Amniotic epithelial cell (primary cell): ENCODE measurements around the gene LPIN1.
"Not testable (repeated sequence)": the region's sequence is repeated elsewhere in the genome, so short reads cannot be mapped to it uniquely, and the experiment has no call there.

Experiments
- DNase-seq: peaks from one replicate; pipeline ENCODE4 v3.0.0-alpha.2; 2010; ENCODE audit warnings: low read depth

LPIN1 gene

GRCh38 chr2:11743846-11744553, 2.4 kb upstream of the LPIN1 start:
- DNase-seq, result peak; percentile 100

GRCh38 chr2:11744631-11745394, 1.6 kb upstream of the LPIN1 start:
- peak; percentile 37 for DNase-seq

DNA sequence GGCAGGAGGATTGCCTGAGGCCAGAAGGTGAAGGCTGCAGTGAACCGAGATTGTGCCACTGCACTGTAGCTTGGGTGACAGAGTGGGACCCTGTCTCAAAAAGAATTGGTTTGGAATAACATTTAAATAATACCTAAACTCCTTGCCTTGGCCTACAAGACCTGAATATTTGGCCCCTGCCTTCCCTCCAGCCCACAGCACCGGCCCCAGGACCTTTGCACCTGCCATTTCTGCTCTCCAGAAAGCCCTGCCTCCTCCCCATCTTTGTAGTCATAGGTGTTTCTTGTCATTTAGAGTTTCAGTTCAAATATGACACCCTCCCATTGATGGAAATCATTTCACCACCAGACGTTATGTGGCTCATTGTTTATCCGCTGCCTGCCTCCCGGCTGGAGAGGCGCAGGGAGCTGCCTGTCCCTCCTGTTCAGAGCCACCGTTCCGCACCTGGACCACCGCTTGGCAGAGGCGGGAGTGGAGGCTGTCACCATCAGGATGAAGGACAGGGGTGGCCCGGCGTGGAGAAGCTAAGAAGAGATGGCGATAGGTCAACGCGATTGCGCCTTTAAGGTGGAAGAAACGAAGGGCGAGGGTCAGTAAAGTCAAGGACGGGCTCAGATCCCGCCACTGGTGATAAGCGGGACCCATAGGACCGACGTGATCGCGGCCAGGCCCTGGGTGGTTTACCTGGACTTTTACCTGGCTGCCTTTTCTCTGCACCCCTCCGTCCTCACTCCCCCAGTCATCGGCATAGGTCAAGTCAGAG, 638 bp upstream of the LPIN1 start:
- no peak for DNase-seq

- no peak for DNase-seq
Measured at GRCh38 chr2:11746807-11747459, 501 bp downstream of the LPIN1 start.

- DNase-seq, result no peak
Measured at GRCh38 chr2:11748018-11748860, 1.8 kb downstream of the LPIN1 start.

GRCh38 chr2:11748861-11749645, 2.6 kb downstream of the LPIN1 start:
- no peak for DNase-seq

- DNase-seq, result no peak
Measured at GRCh38 chr2:11749646-11750349, 3.4 kb downstream of the LPIN1 start.

GRCh38 chr2:11750422-11750821, 4.0 kb downstream of the LPIN1 start:
- DNase-seq, result no peak

GRCh38 chr2:11750917-11751316, 4.5 kb downstream of the LPIN1 start:
- DNase-seq, result peak; percentile 32

DNA sequence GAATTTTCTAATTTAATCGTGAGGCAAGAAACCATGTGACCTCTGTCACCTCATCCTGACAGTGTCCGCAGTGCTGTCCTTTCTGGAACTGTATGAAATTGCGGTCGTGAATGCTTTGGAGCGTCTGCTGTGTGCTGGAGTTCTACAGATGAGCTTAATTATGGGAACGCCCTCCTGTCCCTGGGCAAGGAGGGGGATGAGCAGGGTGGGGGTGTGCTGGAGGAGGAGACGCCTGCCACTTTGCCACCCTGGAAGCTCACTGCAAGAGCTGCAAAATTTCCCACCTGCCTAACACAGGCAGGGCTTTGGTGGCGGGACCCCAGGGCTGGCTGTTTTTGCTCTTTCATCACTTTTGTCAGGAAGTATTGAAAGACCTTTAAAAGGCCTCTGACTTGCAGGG, 6.5 kb downstream of the LPIN1 start:
- DNase-seq, result no peak

- no peak for DNase-seq
Measured at GRCh38 chr2:11753452-11753885, 7.0 kb downstream of the LPIN1 start.

DNA sequence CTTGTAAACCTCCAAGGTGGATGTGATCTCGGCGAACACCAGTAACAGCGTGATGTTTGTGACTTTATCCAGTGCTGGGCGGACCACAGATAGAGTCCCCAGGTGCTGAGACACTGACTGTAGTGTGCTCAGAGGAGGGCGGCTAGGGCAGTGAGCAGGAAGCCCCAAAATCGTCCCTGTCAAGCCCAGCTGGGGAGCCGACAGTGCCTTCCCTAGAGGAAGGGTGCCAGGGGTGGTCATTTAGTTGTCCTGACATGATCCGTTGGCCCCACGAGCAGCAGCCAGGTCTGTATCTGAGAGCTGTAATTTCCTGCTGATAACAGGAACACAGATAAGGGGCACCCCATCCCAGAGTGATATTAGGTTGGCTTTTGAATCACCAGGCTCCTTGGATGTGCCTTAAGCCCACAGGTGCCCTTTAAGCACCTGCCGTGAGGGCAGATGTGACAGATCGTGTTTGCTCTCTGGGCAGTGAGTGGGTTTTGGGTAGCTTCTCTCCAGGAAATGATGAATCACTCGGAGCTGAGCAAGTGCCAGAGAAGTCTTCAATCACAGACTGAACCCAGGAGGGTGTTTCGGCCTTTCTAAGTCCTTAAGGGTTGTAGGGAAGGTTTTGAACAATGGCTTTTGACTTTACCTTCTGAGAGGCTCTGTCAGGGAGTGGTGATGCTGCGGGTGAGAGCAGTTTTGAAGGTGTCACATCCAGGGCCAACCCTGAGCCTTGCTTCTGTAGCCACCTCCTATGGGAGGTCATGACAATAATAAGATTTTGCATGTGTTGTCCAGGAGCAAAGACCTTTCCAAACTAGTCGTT, 7.7 kb downstream of the LPIN1 start:
- peak; percentile 50 for DNase-seq

GRCh38 chr2:11754700-11755015, 8.2 kb downstream of the LPIN1 start:
- DNase-seq, result no peak

- DNase-seq, result no peak
Measured at GRCh38 chr2:11757101-11757500, 10.7 kb downstream of the LPIN1 start.

DNA sequence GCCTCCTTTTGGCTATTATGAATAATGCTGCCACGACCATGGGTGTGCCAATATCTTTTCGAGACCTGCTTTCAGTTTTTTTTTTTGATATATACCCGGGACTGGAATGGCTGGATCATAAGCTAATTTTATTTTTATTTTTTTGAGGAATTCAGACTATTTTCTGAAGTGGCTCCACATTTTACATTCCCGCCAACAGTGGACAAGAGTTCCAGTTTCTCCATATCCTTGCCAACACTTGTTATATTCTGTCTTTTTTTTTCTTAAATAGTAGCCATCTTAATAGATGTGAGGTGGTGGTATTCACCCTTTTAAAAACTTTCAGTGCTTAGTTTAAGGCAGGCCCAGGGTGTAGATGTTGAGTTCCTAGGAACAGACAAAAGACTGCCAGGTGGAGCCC, 11.8 kb downstream of the LPIN1 start:
- no peak for DNase-seq

DNA sequence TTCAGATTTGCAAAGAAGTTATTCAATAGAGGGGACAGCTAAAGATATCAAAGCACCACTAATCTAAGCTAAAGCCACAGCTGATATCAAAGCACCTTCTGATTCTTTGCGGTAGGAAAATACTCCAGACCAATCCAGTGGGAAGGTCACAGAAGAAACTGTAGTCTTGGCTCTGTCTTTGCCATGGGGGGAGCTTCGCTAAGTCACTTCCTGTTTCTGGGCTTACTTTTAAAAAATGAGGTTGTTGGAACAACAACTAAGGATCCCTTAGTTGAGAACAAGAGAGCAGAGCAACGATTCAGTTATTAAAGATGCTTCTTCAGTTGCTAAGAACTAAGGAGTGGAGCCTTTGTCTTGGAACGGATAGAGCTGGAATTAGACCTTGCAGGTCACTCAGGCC, 12.2 kb downstream of the LPIN1 start:
- no peak for DNase-seq

DNA sequence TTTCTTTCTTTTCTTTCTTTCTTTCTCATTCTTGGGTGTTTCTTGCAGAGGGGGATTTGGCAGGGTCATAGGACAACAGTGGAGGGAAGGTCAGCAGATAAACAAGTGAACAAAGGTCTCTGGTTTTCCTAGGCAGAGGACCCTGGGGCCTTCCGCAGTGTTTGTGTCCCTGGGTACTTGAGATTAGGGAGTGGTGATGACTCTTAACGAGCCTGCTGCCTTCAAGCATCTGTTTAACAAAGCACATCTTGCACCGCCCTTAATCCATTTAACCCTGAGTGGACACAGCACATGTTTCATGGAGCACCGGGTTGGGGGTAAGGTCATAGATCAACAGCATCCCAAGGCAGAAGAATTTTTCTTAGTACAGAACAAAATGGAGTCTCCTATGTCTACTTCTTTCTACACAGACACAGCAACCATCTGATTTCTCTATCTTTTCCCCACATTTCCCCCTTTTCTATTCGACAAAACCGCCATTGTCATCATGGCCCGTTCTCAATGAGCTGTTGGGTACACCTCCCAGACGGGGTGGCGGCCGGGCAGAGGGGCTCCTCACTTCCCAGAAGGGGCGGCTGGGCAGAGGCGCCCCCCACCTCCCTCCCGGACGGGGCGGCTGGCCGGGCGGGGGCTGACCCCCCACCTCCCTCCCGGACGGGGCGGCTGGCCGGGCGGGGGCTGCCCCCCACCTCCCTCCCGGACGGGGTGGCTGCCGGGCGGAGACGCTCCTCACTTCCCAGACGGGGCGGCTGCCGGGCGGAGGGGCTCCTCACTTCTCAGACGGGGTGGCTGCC, 12.9 kb downstream of the LPIN1 start:
- not testable (repeated sequence) for DNase-seq

DNA sequence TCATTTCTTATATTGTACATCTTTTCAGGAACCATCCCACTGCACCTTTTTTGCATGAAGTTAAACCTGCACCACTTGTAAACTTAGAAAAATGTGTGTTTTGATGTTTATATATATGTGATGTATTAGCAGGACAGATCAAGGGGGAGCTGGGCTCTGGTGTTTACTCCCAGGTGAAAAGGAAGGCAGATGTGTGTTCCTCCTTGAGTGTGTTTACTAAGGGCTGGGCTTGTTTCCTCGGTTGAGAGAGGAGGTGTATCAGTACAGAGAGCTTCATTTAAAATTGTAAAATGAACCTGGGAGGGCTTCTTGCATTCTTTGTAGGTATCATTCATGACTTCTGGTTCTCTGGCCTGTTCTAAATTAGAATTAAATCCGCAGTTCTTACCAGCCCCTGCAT, 14.8 kb downstream of the LPIN1 start:
- DNase-seq, result no peak
